T-helper 17 cell (primary cell): ENCODE data around the gene CPXCR1. TPM values are rescaled to one million over a fixed set of nuclear protein-coding genes. Genes with fewer than 3 reads are reported as not detected.
"Not testable (repeated sequence)": the region's sequence is repeated elsewhere in the genome, so short reads cannot be mapped to it uniquely, and the experiment has no call there.

Experiments
- ATAC-seq: fragments of 150-1000 bp; cut with Tn5 transposase; 2 replicates; pipeline ENCODE4 v1.10.0; 2021; ENCODE audit warnings: mild to moderate bottlenecking, moderate library complexity
- DNase-seq, 3 donors: peaks; one replicate each; pipeline versions ENCODE4 v3.0.0 to v3.0.0-alpha.2; 2020 to 2021
- H3K9me3 ChIP-seq: one replicate; pipeline ENCODE4 v1.7.0; 2013; ENCODE audit warnings: low read length, mild to moderate bottlenecking; ENCODE audit not compliant: control insufficient read depth, poor library complexity, severe bottlenecking
- H3K27ac Mint-ChIP-seq: one replicate; pipeline ENCODE4 v1.8.0; 2022; ENCODE audit warnings: mild to moderate bottlenecking, moderate library complexity, mixed read lengths
- H3K27me3 Mint-ChIP-seq: one replicate; pipeline ENCODE4 v1.8.0; 2022; ENCODE audit warnings: mixed read lengths
- H3K36me3 Mint-ChIP-seq: one replicate; pipeline ENCODE4 v1.8.0; 2022; ENCODE audit warnings: low read depth, mixed read lengths
- H3K4me1 Mint-ChIP-seq: one replicate; pipeline ENCODE4 v1.8.0; 2022; ENCODE audit warnings: mild to moderate bottlenecking, mixed read lengths
- H3K4me3 Mint-ChIP-seq: one replicate; pipeline ENCODE4 v1.8.0; 2022; ENCODE audit warnings: mild to moderate bottlenecking, moderate library complexity, mixed read lengths
- total RNA-seq, 4 donors: library from RNA in 2 of 4; stranded (reverse) in 2 of 4; gene quantifications; one replicate each; pipeline ENCODE4 v1.2.3 and lab custom pipeline; 2022 to 2026

The CPXCR1 gene
- total RNA-seq: not detected
- total RNA-seq (lab: John Stamatoyannopoulos, UW): 0 reads per million in 2 donors

GRCh38 chrX:88746925-88747324, at the start of gene CPXCR1:
Gene CPXCR1, plus strand, starts transcription at chrX:88747225. Its CDS starts 6,190 bp downstream, at chrX:88753415.
- no peaks in the 10 kb centered on the region for H3K4me1 Mint-ChIP-seq
- no peak within 1 kb of the TSS for H3K27ac Mint-ChIP-seq
- no peak for ATAC-seq
- no peaks in the 10 kb centered on the region for H3K27me3 Mint-ChIP-seq
- DNase-seq: no peak
- H3K36me3 Mint-ChIP-seq: no peaks in the 10 kb centered on the region
- no peaks in the 10 kb centered on the region for H3K9me3 ChIP-seq
- H3K4me3 Mint-ChIP-seq: no peak within 1 kb of the TSS

- ATAC-seq: no peak
- Mint-ChIP-seq H3K4me1 (no peaks in the 10 kb centered on the region), H3K4me3 (no peak overlapping the region), H3K27ac (no peak overlapping the region), H3K27me3 (no peaks in the 10 kb centered on the region), H3K36me3 (no peaks in the 10 kb centered on the region)
- DNase-seq: no peak
- H3K9me3 ChIP-seq: no peaks in the 10 kb centered on the region
Observed at GRCh38 chrX:88735835-88736234, 11.2 kb upstream of the CPXCR1 start.

- not testable (repeated sequence) for H3K27ac Mint-ChIP-seq, H3K4me1 Mint-ChIP-seq, DNase-seq, ATAC-seq, H3K36me3 Mint-ChIP-seq, H3K27me3 Mint-ChIP-seq, H3K9me3 ChIP-seq, H3K4me3 Mint-ChIP-seq
Observed at GRCh38 chrX:88746215-88746614, 810 bp upstream of the CPXCR1 start.

GRCh38 chrX:88752339-88752738, 5.3 kb downstream of the CPXCR1 start:
- H3K4me1 Mint-ChIP-seq, DNase-seq, H3K36me3 Mint-ChIP-seq, H3K9me3 ChIP-seq, H3K27me3 Mint-ChIP-seq, H3K4me3 Mint-ChIP-seq, H3K27ac Mint-ChIP-seq, ATAC-seq: not testable (repeated sequence)

- no peaks in the 10 kb centered on the region for H3K4me1 Mint-ChIP-seq
- H3K36me3 Mint-ChIP-seq: no peaks in the 10 kb centered on the region
- H3K27me3 Mint-ChIP-seq: no peaks in the 10 kb centered on the region
- DNase-seq (no peak), ATAC-seq (no peak)
- no peak overlapping the region for H3K27ac Mint-ChIP-seq
- H3K4me3 Mint-ChIP-seq: no peak overlapping the region
- no peaks in the 10 kb centered on the region for H3K9me3 ChIP-seq
Observed at GRCh38 chrX:88789825-88790224, 42.8 kb downstream of the CPXCR1 start.
